ENCODE measurements around the gene ZNF181.

DNA sequence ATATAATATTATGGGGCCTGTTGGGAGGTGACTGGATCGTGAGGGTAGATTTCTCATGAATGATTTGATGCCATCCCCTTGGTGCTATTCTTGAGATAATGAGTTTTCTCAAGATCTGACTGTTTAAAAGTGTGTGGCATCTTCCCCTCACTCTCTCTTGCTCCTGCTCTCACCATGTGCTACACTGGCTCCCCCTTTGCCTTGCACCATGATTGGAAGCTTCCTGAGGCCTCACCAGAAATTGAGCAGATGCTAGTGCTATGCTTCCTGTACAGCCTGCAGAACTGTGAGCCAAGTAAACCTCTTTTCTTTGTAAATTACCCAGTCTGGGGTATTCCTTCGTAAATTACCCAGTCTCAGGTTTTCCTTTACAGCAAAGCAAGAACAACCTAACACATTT lies 40.8 kb downstream of the ZNF181 start:
- no peak for TF ChIP-seq GATA2 (IDR thresholded peaks at IDR 0.05; ENCODE audit: low read depth, low read length)
- TF ChIP-seq GATA3 (IDR thresholded peaks at IDR 0.05; ENCODE audit: low read depth, low read length), result no peak
